Suprapubic skin (tissue), 4 donors: ENCODE measurements around the gene ACTC1. TPM values are rescaled to one million over a fixed set of nuclear protein-coding genes. Genes with fewer than 3 reads are reported as not detected.

Experiments
- DNase-seq, 2 donors: peaks; one replicate each; pipeline ENCODE4 v3.0.0-alpha.2; 2019; ENCODE audit warnings: low spot score in 2 of 2
- H3K27ac ChIP-seq: fragments of 200-600 bp; sonication (generic); one replicate; pipeline ENCODE4 v1.5.1; 2019
- H3K27me3 ChIP-seq: fragments of 200-600 bp; sonication (generic); one replicate; pipeline ENCODE4 v1.5.1; 2019
- H3K36me3 ChIP-seq: fragments of 200-600 bp; sonication (generic); one replicate; pipeline ENCODE4 v1.5.1; 2019
- H3K4me1 ChIP-seq: fragments of 200-600 bp; sonication (generic); one replicate; pipeline ENCODE4 v1.5.1; 2019
- H3K4me3 ChIP-seq: fragments of 200-600 bp; sonication (generic); one replicate; pipeline ENCODE4 v1.5.1; 2019; ENCODE audit warnings: mild to moderate bottlenecking
- H3K9me3 ChIP-seq: fragments of 200-600 bp; sonication (generic); one replicate; pipeline ENCODE4 v1.5.1; 2019
- EP300 ChIP-seq: sonication (generic); formaldehyde crosslinking; IDR thresholded peaks from one replicate; pipeline ENCODE4 v1.6.1; 2017; ENCODE audit warnings: antibody characterized with exemption
- POLR2A ChIP-seq, 2 donors: fragments of 450-650 bp; IDR thresholded peaks; one replicate each; pipeline ENCODE4 v1.6.1; 2017; ENCODE audit warnings: antibody characterized with exemption in 2 of 2, mild to moderate bottlenecking in 2 of 2, moderate library complexity in 2 of 2
- POLR2AphosphoS5 ChIP-seq, 3 donors: sonication (generic); formaldehyde crosslinking; IDR thresholded peaks; one replicate each; pipeline ENCODE4 v1.6.1; 2017; ENCODE audit warnings: antibody characterized with exemption in 3 of 3
- WGBS: methylation state at CpG from one replicate; pipeline ENCODE4 v1.1.5; 2018; 5-methylcytosine and 5-hydroxymethylcytosine counted together
- total RNA-seq, 4 donors: library from RNA; depleted of rRNA; stranded (reverse); fragments of >200 nt; gene quantifications; one replicate each; pipeline ENCODE4 v1.1.0, GENCODE V29; 2016
- TF ChIP-seq, protein P1 (sequence below), 2 donors: fragments of 200-600 bp in 1 of 2; fragments of 450-650 bp in 1 of 2; sonication (generic) in 1 of 2; IDR thresholded peaks; one replicate each; pipeline ENCODE4 v1.5.1; 2016 to 2019; ENCODE audit warnings: antibody characterized with exemption in 2 of 2, mild to moderate bottlenecking in 1 of 2, moderate library complexity in 1 of 2

The ACTC1 gene
- total RNA-seq, 4 donors from 2014 or later, result 0.51 to 1.4 (median 0.85) TPM

DNA sequence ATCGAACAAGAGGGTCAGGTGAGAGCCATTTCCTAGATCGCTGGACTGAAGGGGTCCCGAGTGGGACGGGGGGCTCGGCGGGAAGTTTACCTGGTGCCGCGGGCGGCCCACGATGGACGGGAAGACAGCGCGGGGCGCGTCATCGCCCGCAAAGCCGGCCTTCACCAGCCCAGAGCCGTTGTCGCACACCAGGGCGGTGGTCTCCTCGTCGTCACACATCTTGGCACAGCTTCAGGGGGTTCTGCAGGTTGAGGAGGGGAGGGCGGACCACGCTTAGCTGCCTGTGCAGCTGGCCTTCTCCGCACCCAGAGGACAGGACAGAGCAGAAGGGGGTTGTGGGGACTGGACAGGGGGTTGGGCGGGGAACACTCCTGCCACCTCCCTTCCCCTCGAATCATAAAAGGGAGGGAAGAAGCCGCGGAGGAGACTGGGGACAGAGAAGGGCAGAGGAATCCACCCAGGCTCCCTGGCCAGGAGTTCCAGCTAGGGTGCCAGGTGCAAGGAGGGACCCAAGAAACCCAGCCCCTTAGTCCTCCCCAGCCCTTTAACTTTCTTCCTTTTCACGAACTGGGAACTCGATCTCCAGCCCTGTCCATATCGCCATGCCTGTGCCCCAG, 651 bp downstream of the ACTC1 start:
- WGBS, result 24% methylated on average over 11 of the region's 33 CpGs
- H3K36me3 ChIP-seq, result no peaks in the 10 kb centered on the region
- peaks cover 63% of the 10 kb centered on the region for H3K27me3 ChIP-seq
- no peaks in the 10 kb centered on the region for H3K9me3 ChIP-seq
- H3K4me1 ChIP-seq, result peaks cover 7% of the 10 kb centered on the region
- no peak for DNase-seq
- no peak overlapping the region for H3K27ac ChIP-seq
- H3K4me3 ChIP-seq, result peak overlapping the region; percentile 26
- TF ChIP-seq EP300 (no peak), POLR2A (IDR thresholded peaks at IDR 0.05) (no peak), POLR2AphosphoS5 (IDR thresholded peaks at IDR 0.05) (no peak)
- TF ChIP-seq, protein P1, sequence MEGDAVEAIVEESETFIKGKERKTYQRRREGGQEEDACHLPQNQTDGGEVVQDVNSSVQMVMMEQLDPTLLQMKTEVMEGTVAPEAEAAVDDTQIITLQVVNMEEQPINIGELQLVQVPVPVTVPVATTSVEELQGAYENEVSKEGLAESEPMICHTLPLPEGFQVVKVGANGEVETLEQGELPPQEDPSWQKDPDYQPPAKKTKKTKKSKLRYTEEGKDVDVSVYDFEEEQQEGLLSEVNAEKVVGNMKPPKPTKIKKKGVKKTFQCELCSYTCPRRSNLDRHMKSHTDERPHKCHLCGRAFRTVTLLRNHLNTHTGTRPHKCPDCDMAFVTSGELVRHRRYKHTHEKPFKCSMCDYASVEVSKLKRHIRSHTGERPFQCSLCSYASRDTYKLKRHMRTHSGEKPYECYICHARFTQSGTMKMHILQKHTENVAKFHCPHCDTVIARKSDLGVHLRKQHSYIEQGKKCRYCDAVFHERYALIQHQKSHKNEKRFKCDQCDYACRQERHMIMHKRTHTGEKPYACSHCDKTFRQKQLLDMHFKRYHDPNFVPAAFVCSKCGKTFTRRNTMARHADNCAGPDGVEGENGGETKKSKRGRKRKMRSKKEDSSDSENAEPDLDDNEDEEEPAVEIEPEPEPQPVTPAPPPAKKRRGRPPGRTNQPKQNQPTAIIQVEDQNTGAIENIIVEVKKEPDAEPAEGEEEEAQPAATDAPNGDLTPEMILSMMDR (IDR thresholded peaks at IDR 0.05), result no peak

DNA sequence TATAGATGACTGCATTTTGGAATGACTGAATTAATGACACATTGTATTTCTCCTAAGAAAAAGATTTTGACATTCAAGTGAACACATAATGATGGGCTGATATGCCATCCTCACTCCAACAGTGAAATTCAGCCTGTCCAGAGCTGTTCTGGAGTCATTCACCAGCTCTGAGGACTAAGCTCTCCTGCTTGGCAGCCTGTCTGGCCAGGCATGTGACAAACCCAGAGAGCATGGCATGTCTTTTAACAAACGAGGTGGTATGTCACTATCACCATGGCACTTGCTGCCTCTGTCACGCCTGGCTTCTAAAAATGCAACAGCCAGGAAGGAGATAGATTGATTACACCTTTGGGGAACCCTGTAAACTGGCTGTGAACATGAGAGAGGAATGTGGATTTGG, 1.4 kb downstream of the ACTC1 start:
- H3K27ac ChIP-seq, result no peak overlapping the region
- peaks cover 7% of the 10 kb centered on the region for H3K4me1 ChIP-seq
- peaks cover 58% of the 10 kb centered on the region for H3K27me3 ChIP-seq
- DNase-seq, result no peak
- H3K4me3 ChIP-seq, result no peak overlapping the region
- 29% methylated on average over 2 of the region's 2 CpGs for WGBS
- TF ChIP-seq, protein P1 (IDR thresholded peaks at IDR 0.05), result no peak
- TF ChIP-seq POLR2A (IDR thresholded peaks at IDR 0.05) (no peak), POLR2AphosphoS5 (IDR thresholded peaks at IDR 0.05) (no peak), EP300 (no peak)
- no peaks in the 10 kb centered on the region for H3K36me3 ChIP-seq
- no peaks in the 10 kb centered on the region for H3K9me3 ChIP-seq

DNA sequence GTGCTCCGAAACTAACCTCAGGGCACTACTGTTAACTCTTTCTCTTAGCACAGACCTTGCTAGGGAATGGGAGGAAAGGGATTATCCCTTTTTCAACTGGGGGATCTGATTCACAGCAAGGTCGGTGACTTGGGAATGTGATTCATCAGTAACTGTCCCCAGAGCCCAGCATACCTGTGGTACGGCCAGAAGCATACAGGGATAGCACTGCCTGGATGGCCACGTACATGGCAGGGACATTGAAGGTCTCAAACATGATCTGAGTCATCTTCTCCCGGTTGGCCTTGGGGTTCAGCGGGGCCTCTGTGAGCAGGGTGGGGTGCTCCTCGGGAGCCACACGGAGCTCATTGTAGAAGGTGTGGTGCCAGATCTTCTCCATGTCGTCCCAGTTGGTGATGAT, 2.3 kb downstream of the ACTC1 start:
- peaks cover 54% of the 10 kb centered on the region for H3K27me3 ChIP-seq
- no peak overlapping the region for H3K4me3 ChIP-seq
- peaks cover 7% of the 10 kb centered on the region for H3K4me1 ChIP-seq
- H3K9me3 ChIP-seq, result no peaks in the 10 kb centered on the region
- WGBS, result 81% methylated on average over 9 of the region's 9 CpGs
- TF ChIP-seq EP300 (no peak), POLR2AphosphoS5 (IDR thresholded peaks at IDR 0.05) (no peak), POLR2A (IDR thresholded peaks at IDR 0.05) (no peak)
- TF ChIP-seq, protein P1 (IDR thresholded peaks at IDR 0.05), result no peak
- H3K36me3 ChIP-seq, result no peaks in the 10 kb centered on the region
- no peak overlapping the region for H3K27ac ChIP-seq
- no peak for DNase-seq

DNA sequence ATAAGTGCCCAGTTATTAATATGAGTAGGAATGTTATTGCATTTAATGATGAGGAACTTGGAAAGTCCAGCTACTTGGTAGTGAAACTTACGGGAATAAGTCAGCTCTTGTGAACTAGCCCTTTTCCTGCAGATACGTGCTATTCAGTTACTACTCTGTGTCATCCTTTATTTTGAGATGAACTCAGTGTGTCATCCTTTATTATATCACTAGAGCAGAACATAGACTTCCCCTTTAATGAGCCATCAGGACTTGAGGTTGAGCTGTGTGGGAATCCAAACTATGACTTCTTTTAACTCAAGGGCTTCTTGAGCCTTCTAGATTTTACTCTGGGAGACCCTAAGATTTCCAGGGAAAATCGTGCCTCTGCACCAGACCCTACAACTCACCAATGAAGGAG, 3.6 kb downstream of the ACTC1 start:
- H3K4me3 ChIP-seq, result no peak overlapping the region
- no peaks in the 10 kb centered on the region for H3K36me3 ChIP-seq
- H3K27ac ChIP-seq, result no peak overlapping the region
- WGBS, result 80% methylated on average over 3 of the region's 3 CpGs
- TF ChIP-seq, protein P1 (IDR thresholded peaks at IDR 0.05), result no peak
- TF ChIP-seq POLR2A (IDR thresholded peaks at IDR 0.05) (no peak), POLR2AphosphoS5 (IDR thresholded peaks at IDR 0.05) (no peak), EP300 (no peak)
- no peak for DNase-seq
- H3K27me3 ChIP-seq, result peaks cover 43% of the 10 kb centered on the region
- H3K4me1 ChIP-seq, result peaks cover 7% of the 10 kb centered on the region
- no peaks in the 10 kb centered on the region for H3K9me3 ChIP-seq

DNA sequence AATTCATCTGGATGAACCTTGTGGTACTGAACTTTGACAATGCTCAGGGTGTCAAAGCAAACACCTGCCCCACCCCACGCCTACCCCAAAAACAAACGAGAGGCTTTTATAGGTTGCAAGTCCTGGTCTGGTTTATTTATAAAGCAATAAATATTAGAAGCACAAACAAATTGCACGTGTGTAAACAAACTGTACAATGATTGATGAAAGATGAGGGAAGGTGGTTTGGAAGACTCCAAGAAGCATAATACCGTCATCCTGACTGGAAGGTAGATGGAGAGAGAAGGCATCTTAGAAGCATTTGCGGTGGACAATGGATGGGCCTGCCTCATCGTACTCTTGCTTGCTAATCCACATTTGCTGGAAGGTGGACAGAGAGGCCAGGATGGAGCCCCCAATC, 5.2 kb downstream of the ACTC1 start:
- 82% methylated on average over 6 of the region's 6 CpGs for WGBS
- H3K27me3 ChIP-seq, result peaks cover 28% of the 10 kb centered on the region

More for the DNA sequence above, 5.2 kb downstream of the ACTC1 start:
- no peak overlapping the region for H3K27ac ChIP-seq
- peaks cover 2% of the 10 kb centered on the region for H3K4me1 ChIP-seq
- H3K9me3 ChIP-seq, result no peaks in the 10 kb centered on the region
- H3K36me3 ChIP-seq, result no peaks in the 10 kb centered on the region
- DNase-seq, result no peak
- no peak for TF ChIP-seq POLR2A (IDR thresholded peaks at IDR 0.05)
- TF ChIP-seq, protein P1 (IDR thresholded peaks at IDR 0.05), result no peak
- no peak for TF ChIP-seq EP300
- no peak for TF ChIP-seq POLR2AphosphoS5 (IDR thresholded peaks at IDR 0.05)
- H3K4me3 ChIP-seq, result no peak overlapping the region
